Measurements from ENCODE around the gene SH3GL3.

Gene SH3GL3

DNA sequence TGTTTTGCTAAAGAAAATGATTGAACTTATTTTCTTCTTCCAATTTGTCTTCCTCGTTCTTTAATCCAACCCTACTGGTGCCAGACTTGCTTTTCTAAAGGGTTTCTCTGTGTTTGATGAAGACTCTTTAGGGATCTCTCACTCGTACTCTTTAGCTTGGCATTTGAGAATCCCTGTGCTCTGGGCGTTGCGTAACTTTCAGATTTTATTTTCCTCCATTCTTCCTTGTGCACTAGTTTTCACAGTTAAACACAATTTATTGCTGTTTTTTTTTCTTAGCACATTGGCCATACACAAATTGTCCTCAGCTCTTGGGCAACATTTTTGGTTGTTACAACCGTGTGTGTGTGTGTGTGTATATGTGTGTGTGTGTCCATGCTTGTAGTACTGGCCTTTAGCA lies 111.0 kb downstream of the SH3GL3 start:
- H3K4me1 ChIP-seq (ENCODE audit: insufficient read depth, low read length, severe bottlenecking): no peaks in the 10 kb centered on the region
- H3K36me3 ChIP-seq (ENCODE audit: insufficient read depth, low read length): no peaks in the 10 kb centered on the region
- H3K9me2 ChIP-seq (ENCODE audit: low read depth, low read length): no peaks in the 10 kb centered on the region
- H3K27ac ChIP-seq (ENCODE audit: low read depth, low read length, poor library complexity, severe bottlenecking): no peak overlapping the region
- H3F3A ChIP-seq (ENCODE audit: insufficient read depth, low read length): no peaks in the 10 kb centered on the region; the same call in 1 of the 2 replicates
- TF ChIP-seq, protein P1, sequence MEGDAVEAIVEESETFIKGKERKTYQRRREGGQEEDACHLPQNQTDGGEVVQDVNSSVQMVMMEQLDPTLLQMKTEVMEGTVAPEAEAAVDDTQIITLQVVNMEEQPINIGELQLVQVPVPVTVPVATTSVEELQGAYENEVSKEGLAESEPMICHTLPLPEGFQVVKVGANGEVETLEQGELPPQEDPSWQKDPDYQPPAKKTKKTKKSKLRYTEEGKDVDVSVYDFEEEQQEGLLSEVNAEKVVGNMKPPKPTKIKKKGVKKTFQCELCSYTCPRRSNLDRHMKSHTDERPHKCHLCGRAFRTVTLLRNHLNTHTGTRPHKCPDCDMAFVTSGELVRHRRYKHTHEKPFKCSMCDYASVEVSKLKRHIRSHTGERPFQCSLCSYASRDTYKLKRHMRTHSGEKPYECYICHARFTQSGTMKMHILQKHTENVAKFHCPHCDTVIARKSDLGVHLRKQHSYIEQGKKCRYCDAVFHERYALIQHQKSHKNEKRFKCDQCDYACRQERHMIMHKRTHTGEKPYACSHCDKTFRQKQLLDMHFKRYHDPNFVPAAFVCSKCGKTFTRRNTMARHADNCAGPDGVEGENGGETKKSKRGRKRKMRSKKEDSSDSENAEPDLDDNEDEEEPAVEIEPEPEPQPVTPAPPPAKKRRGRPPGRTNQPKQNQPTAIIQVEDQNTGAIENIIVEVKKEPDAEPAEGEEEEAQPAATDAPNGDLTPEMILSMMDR (IDR thresholded peaks at IDR 0.05; ENCODE audit: low read length): no peak
- no peak for TF ChIP-seq EZH2 (IDR thresholded peaks at IDR 0.05; ENCODE audit: borderline replicate concordance, low read length)
- no peaks in the 10 kb centered on the region for H3K79me2 ChIP-seq (ENCODE audit: insufficient read depth, low read length)
- H3K9ac ChIP-seq (ENCODE audit: low read length): no peak overlapping the region
- no peaks in the 10 kb centered on the region for H3K27me3 ChIP-seq (ENCODE audit: insufficient read depth, low read length)
- no peak overlapping the region for H2AFZ ChIP-seq (ENCODE audit: low read length)
- no peaks in the 10 kb centered on the region for H4K20me1 ChIP-seq (ENCODE audit: insufficient read depth, low read length)
- H3K9me3 ChIP-seq (ENCODE audit: low read length): no peaks in the 10 kb centered on the region
- no peak overlapping the region for H3K4me3 ChIP-seq (ENCODE audit: low read depth, low read length, poor library complexity, severe bottlenecking)
- no peak overlapping the region for H3K4me2 ChIP-seq (ENCODE audit: low read length)

GRCh38 chr15:83559310-83559966 lies 112.3 kb downstream of the SH3GL3 start:
- Histone ChIP-seq H3K4me3 (ENCODE audit: low read depth, low read length, poor library complexity, severe bottlenecking) (no peak overlapping the region), H3K36me3 (ENCODE audit: insufficient read depth, low read length) (no peaks in the 10 kb centered on the region), H3K4me2 (ENCODE audit: low read length) (no peak overlapping the region), H4K20me1 (ENCODE audit: insufficient read depth, low read length) (no peaks in the 10 kb centered on the region), H3K9ac (ENCODE audit: low read length) (no peak overlapping the region), H3K9me3 (ENCODE audit: low read length) (no peaks in the 10 kb centered on the region), H3F3A (ENCODE audit: insufficient read depth, low read length) (no peaks in the 10 kb centered on the region; the same call in 1 of the 2 replicates), H3K27ac (ENCODE audit: low read depth, low read length, poor library complexity, severe bottlenecking) (no peak overlapping the region), H3K9me2 (ENCODE audit: low read depth, low read length) (no peaks in the 10 kb centered on the region), H2AFZ (ENCODE audit: low read length) (no peak overlapping the region), H3K27me3 (ENCODE audit: insufficient read depth, low read length) (no peaks in the 10 kb centered on the region), H3K4me1 (ENCODE audit: insufficient read depth, low read length, severe bottlenecking) (no peaks in the 10 kb centered on the region), H3K79me2 (ENCODE audit: insufficient read depth, low read length) (no peaks in the 10 kb centered on the region)
- no peak for TF ChIP-seq EZH2 (IDR thresholded peaks at IDR 0.05; ENCODE audit: borderline replicate concordance, low read length)
- TF ChIP-seq, protein P1 (IDR thresholded peaks at IDR 0.05; ENCODE audit: low read length): peak; percentile 83

DNA sequence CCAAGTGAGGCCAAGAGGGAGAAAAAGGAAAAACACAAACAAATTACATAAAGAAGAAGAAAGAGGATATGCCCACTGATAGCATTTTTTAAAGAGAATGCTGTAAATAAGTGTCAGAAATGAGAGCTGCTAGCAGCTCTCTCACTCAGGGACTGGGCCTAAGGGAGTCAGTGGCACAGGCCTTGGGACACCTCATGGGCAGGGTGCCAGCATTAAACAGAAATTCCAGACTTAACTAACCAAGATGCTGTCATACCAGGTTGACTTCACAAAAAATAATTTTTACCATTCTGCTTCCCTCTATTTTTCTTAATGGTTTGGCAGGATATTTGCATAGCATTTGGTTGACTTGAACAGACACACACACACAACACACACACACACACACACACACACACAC lies 114.5 kb downstream of the SH3GL3 start:
- Histone ChIP-seq H3K79me2 (ENCODE audit: insufficient read depth, low read length) (no peaks in the 10 kb centered on the region), H3K9me2 (ENCODE audit: low read depth, low read length) (no peaks in the 10 kb centered on the region), H3K4me1 (ENCODE audit: insufficient read depth, low read length, severe bottlenecking) (no peaks in the 10 kb centered on the region), H3K9ac (ENCODE audit: low read length) (no peak overlapping the region), H3K4me2 (ENCODE audit: low read length) (no peak overlapping the region), H2AFZ (ENCODE audit: low read length) (no peak overlapping the region), H4K20me1 (ENCODE audit: insufficient read depth, low read length) (no peaks in the 10 kb centered on the region), H3K36me3 (ENCODE audit: insufficient read depth, low read length) (no peaks in the 10 kb centered on the region), H3K27ac (ENCODE audit: low read depth, low read length, poor library complexity, severe bottlenecking) (no peak overlapping the region), H3K9me3 (ENCODE audit: low read length) (no peaks in the 10 kb centered on the region), H3F3A (ENCODE audit: insufficient read depth, low read length) (no peaks in the 10 kb centered on the region; the same call in 1 of the 2 replicates), H3K27me3 (ENCODE audit: insufficient read depth, low read length) (no peaks in the 10 kb centered on the region), H3K4me3 (ENCODE audit: low read depth, low read length, poor library complexity, severe bottlenecking) (no peak overlapping the region)
- no peak for TF ChIP-seq EZH2 (IDR thresholded peaks at IDR 0.05; ENCODE audit: borderline replicate concordance, low read length)
- TF ChIP-seq, protein P1 (IDR thresholded peaks at IDR 0.05; ENCODE audit: low read length): no peak
